ENCODE data around the gene VILL. TPM values are rescaled to one million over a fixed set of nuclear protein-coding genes. Genes with fewer than 3 reads are reported as not detected.

VILL gene
- total RNA-seq = 41.4 and 53.0 TPM in 2 replicates

DNA sequence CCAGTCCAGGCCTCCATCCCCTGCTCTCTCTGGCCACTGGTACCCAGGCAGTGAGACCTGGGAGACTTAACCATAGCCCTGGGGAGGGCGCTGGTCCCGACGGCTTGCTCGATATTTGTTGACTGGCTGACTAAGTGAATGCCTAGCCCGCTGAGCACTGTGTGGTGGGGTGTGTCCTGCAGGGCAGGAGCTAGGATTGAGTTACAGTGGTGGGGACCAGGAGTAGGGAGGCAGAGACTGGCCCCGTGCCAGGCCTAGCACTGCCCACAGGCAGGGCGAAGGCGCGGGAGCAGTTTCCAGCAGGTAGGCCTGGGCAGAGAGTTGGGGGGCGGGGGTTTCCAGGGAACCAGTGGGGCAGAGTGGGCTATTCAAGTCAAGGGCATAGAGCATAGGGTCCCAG, at the start of gene VILL:
Gene VILL, plus strand, starts transcription at position 260 of the 400 bp plus-strand sequence. CDS start 2,887 bp downstream, outside the sequence.

DNA sequence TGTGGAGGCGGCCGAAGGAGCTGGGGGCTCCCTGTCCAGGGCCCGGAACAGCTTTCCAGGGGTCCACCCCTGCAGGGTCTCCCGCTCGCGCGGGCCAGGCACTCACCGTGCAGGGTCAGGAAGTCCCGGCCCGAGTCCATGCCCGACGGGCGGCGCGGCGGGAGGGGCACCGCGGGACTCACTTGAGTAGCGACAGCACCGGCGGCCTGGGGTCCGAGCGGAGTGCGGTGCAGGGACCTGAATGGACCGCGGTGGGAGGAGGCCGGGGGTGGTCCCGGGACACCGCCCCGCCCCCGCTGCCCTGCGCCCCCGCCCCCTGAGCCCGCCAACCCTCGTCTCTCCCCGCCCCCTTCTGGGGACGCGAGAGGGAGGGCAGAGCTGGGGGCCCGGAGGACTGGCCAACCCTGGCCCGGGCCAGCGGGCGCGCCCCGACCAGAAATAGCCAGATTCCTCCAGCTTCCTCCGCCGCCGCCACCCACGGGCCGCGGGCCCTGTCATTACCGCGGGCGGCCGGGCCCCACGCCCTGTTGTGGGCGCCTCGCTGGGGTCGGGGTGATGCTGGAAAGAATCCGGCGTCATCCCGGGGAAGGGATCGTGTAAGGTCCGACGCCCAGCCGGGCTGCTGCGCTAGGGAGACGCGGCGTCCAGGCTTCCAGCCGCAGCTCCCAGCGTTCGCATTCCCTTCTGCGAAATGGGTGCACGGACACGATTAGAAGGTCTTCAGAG, 39.0 kb downstream of the VILL start, which contains the start of gene PLCD1:
Gene PLCD1, minus strand, starts transcription at position 243 of the 726 bp plus-strand sequence. Its CDS starts 103 bp downstream, at position 140.

DNA sequence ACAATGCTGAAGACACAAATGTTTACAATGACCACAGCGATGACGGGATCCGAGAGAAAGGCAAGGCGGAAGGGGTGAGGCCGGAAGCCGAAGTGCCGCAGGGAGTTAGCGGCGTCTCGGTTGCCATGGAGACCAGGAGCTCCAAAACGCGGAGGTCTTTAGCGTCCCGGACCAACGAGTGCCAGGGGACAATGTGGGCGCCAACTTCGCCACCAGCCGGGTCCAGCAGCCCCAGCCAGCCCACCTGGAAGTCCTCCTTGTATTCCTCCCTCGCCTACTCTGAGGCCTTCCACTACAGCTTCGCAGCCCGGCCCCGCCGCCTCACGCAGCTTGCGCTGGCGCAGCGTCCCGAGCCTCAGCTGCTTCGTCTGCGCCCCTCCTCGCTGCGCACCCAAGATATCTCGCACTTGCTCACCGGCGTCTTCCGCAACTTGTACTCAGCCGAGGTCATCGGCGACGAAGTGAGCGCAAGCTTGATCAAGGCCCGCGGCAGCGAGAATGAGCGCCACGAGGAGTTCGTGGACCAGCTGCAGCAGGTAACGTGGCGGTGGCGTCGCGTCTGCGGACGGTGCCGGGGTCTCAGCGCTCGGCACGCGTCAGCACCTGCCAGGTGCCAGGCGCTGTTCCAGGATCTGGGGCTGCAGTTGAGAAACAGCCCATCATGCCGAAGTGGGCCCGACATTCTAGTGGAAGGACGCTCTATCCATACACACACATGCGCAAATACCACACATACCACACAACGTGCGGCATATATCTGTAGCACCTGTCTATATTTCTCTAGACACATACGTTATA, 48.7 kb downstream of the VILL start, which contains the start of gene DLEC1:
Gene DLEC1, plus strand, starts transcription at position 108 of the 798 bp plus-strand sequence. Its CDS starts 18 bp downstream, at position 126.

Other genes with a start within 250 kb of the VILL start
- 34.4 and 62.9 TPM in 2 replicates for gene CTDSPL, start 128.9 kb upstream of the VILL start, total RNA-seq
- gene PLCD1, start 38.9 kb downstream of the VILL start, total RNA-seq = 48.1 and 61.0 TPM in 2 replicates
- not detected in 2 replicates for gene DLEC1, start 48.4 kb downstream of the VILL start, total RNA-seq
- 81.7 and 94.8 TPM in 2 replicates for gene ACAA1, start 146.3 kb downstream of the VILL start, total RNA-seq
- gene MYD88, start 147.9 kb downstream of the VILL start, total RNA-seq = 38.5 and 43.6 TPM in 2 replicates
- gene OXSR1, start 174.8 kb downstream of the VILL start, total RNA-seq = 42.6 and 43.6 TPM in 2 replicates

Measured in airway epithelial cell (primary cell).